Kidney tubule cell (primary cell): ENCODE results near the gene CTU1.

Source experiments
- DNase-seq: peaks from one replicate; pipeline ENCODE4 v3.0.0-alpha.2; 2018; ENCODE audit warnings: low spot score

Gene CTU1

GRCh38 chr19:51103926-51104341 is 4.3 kb downstream of the CTU1 start:
- DNase-seq: no peak

GRCh38 chr19:51102991-51103390 is 5.2 kb downstream of the CTU1 start:
- DNase-seq: no peak

- DNase-seq: no peak
Measured at GRCh38 chr19:51101171-51101865, 6.9 kb downstream of the CTU1 start.

DNA sequence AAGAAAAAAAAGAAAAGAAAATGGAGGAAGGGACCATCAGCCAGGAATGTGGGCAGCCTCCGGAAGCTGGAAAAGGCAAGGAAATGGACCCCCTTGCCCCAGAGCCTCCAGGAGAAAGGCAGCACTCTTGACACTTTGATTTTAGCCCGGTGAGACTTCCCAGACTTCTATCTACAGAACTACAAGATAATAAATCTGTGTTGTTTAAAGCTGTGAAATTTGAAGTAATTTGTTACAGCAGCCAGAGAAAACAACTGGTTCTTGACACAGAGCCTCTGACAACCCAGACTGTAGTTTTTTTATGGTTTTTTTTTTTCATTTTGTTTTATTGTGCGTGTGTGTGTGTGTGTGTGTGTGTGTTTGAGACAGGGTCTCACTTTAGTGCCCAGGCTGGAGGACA is 7.6 kb downstream of the CTU1 start:
- no peak for DNase-seq

DNA sequence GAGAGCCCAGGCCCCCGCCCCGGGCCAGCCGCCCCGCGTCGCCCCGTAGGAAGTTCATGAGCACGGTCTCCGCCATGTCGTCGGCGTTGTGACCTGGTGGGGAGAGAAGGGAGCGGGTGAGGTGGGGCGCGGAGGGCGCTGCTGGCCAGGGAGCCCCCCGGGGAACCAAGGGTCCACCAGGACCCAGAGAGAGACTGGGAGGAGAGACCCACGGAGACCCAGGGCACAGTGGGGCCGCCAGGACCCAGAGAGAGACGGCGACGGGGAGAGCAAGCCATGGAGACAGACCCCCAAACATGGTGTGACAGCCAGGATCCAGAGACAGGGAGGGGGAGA is 9.2 kb downstream of the CTU1 start:
- DNase-seq: no peak

- no peak for DNase-seq
Measured at GRCh38 chr19:51098365-51099046, 9.7 kb downstream of the CTU1 start.

DNA sequence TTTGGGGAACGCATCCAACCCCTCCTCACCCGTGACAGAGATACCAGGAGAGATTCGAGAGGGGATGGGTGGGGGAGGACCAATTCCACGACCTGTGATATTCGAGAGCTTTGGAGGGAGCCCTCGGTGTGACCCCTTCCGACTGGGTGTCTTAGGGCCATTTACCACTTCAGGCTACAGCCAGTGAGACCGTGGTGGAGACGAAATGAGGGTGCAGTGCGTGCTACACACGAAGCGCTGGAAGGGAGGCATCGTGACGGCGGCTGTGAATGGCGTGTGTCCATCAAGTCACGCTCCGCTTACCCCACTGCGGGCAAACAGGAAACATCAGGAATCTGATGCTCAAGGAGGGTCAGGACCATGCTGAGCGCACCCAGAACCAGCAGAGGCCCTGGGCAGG is 10.4 kb downstream of the CTU1 start:
- DNase-seq: no peak

- peak; percentile 64 for DNase-seq
Measured at GRCh38 chr19:51097166-51097738, 11.0 kb downstream of the CTU1 start.

GRCh38 chr19:51096473-51097165 is 11.6 kb downstream of the CTU1 start:
- no peak for DNase-seq

DNA sequence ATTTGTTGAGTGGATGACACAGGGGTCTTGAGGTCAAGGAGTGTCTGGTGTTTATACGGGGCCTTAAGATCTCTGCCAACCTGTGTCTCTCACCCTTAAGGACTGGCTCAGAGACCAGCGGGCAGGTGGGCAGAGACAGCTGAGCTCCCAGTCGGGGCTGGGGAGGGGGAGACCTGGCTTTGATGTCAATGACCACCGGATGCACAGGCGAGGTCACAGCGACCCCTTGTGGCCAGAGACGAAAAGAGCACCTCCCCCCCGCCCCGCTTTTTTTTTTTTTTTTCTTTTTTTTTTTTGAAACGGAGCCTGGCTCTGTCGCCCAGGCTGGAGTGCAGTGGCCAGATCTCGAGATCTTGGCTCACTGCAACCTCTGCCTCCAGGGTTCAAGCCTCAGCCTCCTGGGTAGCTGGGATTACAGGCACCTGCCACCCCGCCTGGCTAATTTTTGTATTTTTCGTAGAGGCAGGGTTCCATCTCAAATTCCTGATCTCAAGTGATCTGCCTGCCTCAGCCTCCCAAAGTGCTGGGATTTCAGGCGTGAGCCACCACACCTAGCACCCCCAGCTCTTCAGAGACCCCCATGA is 13.4 kb downstream of the CTU1 start:
- peak; percentile 20 for DNase-seq

- peak; percentile 26 for DNase-seq
Measured at GRCh38 chr19:51093510-51094345, 14.5 kb downstream of the CTU1 start.

- no peak for DNase-seq
Measured at GRCh38 chr19:51093101-51093500, 15.1 kb downstream of the CTU1 start.

DNA sequence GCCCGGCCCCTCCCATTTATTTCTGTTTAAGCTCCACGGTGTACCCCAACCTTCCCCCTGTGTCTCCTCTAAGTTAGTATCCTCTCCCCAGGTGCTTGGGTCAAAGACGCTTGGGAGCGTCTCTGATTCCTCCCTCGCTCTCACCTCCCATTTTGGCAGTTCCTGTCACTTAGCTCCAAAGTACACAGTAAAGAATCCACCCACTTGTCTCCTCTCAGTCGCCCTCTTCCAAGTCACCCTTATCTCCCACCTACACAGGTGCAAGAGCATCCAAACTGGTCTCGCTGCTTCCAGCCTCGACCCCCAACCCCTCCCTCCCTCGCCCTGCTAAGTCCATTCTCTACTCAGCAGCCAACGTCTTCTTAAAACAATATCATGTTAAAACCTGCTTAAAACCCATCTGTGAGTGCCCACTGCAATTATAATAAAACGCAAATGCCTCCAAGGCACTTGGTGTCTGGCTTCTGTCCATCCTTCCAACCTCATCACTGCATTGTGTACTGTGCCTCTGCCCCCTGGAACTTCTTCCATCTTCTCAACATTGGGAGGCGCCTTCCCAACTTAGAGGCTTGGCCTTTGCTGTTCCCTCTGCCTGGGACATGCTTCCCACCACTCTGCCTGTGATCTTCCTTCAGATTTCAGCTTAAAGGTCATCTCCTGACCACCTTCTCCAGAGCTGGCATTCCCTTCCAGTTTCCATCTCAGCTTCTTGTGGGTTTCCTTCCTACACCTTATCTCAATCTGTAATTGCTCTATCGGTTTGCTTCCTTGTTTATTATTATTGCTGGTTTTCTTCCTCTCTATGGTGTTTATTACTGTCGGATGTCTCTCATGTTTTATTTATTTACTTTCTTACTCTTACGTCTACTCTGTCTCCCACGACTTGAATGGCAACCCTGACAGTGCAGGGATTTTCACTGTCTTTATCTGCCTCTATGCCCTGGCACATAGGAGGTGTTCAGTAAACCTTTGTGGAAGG is 16.0 kb downstream of the CTU1 start:
- DNase-seq: no peak

DNA sequence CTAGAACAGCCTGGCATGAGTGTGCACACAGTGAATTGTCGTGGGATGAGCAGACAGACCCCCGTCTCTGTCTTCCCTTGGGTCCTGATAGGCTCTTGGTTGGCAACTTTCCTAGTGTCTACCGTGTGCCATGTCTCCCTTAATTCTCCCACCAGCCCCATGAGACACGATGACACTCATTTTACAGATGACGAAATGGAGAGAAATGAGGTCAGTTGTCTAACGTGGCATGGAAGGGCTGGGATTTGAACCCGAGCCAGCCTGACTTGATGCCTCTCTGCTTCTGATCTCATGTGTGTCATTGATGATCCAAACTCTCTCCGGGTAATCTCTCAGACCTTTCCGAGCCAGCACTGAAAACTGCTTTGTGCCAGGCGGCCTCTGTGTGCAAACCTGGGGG is 17.1 kb downstream of the CTU1 start:
- DNase-seq: no peak

- DNase-seq: no peak
Measured at GRCh38 chr19:51090471-51090870, 17.7 kb downstream of the CTU1 start.

GRCh38 chr19:51089786-51090185 is 18.4 kb downstream of the CTU1 start:
- DNase-seq: no peak

GRCh38 chr19:51086153-51086850 is 21.9 kb downstream of the CTU1 start:
- no peak for DNase-seq

DNA sequence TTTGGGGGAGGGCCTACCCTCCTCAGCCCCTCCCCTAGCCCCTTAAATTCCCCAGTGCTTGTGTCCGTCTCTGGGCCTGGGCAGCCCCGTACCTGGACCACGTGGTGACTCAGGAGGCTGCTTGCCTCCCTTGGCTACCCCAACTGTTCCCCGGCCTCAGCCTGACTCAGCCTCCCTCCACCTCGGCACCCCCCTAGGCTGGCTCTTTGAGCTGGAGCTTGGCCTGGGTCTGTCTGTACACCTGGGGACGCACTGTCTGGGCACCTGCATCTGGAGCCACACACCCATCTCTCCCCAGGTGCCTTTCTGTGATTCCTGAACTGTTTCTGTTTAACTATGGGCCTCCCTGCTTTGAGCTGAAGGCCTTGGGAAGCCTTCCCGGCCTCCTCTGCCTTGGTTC is 23.7 kb downstream of the CTU1 start:
- no peak for DNase-seq

DNA sequence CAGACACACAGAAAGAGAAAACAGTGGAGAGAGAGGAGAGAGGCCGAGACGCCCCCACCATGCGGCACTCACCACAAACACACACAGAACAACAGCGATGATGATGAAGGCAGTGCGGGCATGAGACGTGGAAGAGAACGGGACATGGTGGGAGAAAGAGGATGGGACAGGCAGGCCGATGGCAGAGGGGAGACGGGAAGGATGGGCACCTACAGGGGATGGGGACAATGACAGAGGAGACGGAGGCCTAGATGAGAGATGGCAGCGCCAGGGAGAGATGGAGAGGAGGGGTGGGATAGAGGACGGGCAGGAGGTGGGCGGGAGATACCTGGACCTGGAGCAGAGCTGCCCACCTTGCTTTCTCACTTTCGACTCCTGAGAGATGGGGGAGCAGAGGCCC is 24.4 kb downstream of the CTU1 start:
- DNase-seq: no peak

DNA sequence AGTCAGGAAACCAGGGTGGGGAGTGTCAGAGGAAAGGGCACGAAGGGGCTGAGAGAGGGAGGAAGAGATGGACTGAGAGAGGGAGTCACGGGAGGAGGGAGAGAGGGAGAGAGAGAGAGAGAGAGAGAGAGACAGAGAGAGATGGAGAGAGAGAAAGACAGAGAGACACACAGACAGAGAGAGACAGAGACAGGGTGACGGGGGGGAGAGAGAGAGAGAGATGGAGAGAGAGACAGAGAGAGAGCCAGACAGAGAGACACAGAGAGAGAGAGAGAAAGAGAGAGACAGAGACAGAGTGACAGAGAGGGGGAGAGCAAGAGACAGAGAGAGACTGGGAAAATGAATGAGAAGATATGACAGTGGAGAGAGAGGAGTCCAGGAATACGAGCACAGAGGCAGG is 25.0 kb downstream of the CTU1 start:
- no peak for DNase-seq
